K562 (cell line): ENCODE results near the gene SLAMF8. TPM values are rescaled to one million over a fixed set of nuclear protein-coding genes. Genes with fewer than 3 reads are reported as not detected.

ENCODE experiments used
- ATAC-seq: fragments of 200-7000 bp; cut with Tn5 transposase; 3 replicates; pipeline ENCODE4 v1.9.1; 2020; ENCODE audit warnings: moderate library complexity
- BruUV-seq: library from RNA; stranded (reverse); fragments of 400-500 nt; replicated peaks from 2 replicates; lab custom pipeline; 2021; lab: Mats Ljungman, UMichigan
- CTCF ChIA-PET: fragments of 300-600 bp; formaldehyde crosslinking; extraction: SDS; loops from one replicate; lab custom pipeline; 2021; ENCODE audit warnings: low intra/inter-chr PET ratio; lab: Yijun Ruan, JAX
- POLR2A ChIA-PET: fragments of 300-600, 350-650 bp; sonication (Branson Sonifier 250); formaldehyde crosslinking; extraction: SDS; loops from one replicate; lab custom pipeline; 2021; ENCODE audit warnings: antibody characterized with exemption, inconsistent platforms; lab: Yijun Ruan, JAX
- DNase-seq, 4 experiments: peaks; one replicate each; pipeline versions ENCODE4 v3.0.0 to v3.0.0-alpha.2; 2011 to 2018; ENCODE audit warnings: low spot score in 3 of 4, mixed read lengths in 3 of 4; ENCODE audit errors: extremely low read depth in 1 of 4
- FAIRE-seq: peaks from 2 replicates; lab custom pipeline; 2011; peaks lifted over from hg19 to GRCh38; lab: Jason Lieb, UNC
- H2AFZ ChIP-seq: 2 replicates; pipeline ENCODE4 v1.6.0; 2011; ENCODE audit warnings: low read depth, low read length, control low read depth, inconsistent platforms
- H3K27ac ChIP-seq: fragments of 200-600 bp; 3 replicates; pipeline ENCODE4 v1.8.0; 2011; ENCODE audit warnings: low read depth, mild to moderate bottlenecking, control low read depth, inconsistent platforms, low read length, moderate library complexity, mixed read lengths; ENCODE audit errors: extremely low read depth
- H3K27me3 ChIP-seq, 2 experiments: fragments of 300-600 bp in 1 of 2; 2 replicates in 1 of 2; 3 replicates in 1 of 2; pipeline versions ENCODE4 v1.6.0 to v1.8.0; 2011; ENCODE audit warnings: inconsistent platforms in 2 of 2, low read length in 2 of 2, mild to moderate bottlenecking in 1 of 2, mixed read lengths in 1 of 2, moderate library complexity in 1 of 2; ENCODE audit not compliant: control insufficient read depth in 2 of 2, insufficient read depth in 2 of 2
- H3K36me3 ChIP-seq: fragments of 300-600 bp; 3 replicates; pipeline ENCODE4 v1.8.0; 2011; ENCODE audit warnings: mild to moderate bottlenecking, low read length, inconsistent platforms; ENCODE audit not compliant: control insufficient read depth, insufficient read depth
- H3K4me1 ChIP-seq, 2 experiments: fragments of 200-600 bp in 1 of 2; replicated peaks in 1 of 2; 2 replicates in 1 of 2; 3 replicates in 1 of 2; pipeline versions ENCODE4 v1.5.1 to v1.8.0; 2011; ENCODE audit warnings: inconsistent platforms in 2 of 2, low read length in 2 of 2, mild to moderate bottlenecking in 1 of 2, mixed read lengths in 1 of 2, moderate library complexity in 1 of 2; ENCODE audit not compliant: control insufficient read depth in 2 of 2, insufficient read depth in 2 of 2
- H3K4me2 ChIP-seq: 2 replicates; pipeline ENCODE4 v1.6.1; 2011; ENCODE audit warnings: low read length, control low read depth, inconsistent platforms, mixed read lengths; ENCODE audit not compliant: insufficient read depth
- H3K4me3 ChIP-seq: fragments of 200-600 bp; sonication (generic), shearing (Covaris generic); 2 replicates; pipeline ENCODE4 v1.5.1; 2016; ENCODE audit warnings: control low read depth, inconsistent platforms
- H3K79me2 ChIP-seq: fragments of 200-600 bp; 3 replicates; pipeline ENCODE4 v1.8.0; 2011; ENCODE audit warnings: low read length, inconsistent platforms; ENCODE audit not compliant: control insufficient read depth, insufficient read depth
- H3K9ac ChIP-seq, 2 experiments: 2 replicates each; pipeline versions ENCODE4 v1.6.0 to v1.6.1; 2011; ENCODE audit warnings: low read depth in 2 of 2, low read length in 2 of 2, control low read depth in 1 of 2, inconsistent platforms in 1 of 2, mild to moderate bottlenecking in 1 of 2, mixed read lengths in 1 of 2; ENCODE audit not compliant: insufficient read depth in 1 of 2
- H3K9me1 ChIP-seq: one replicate; pipeline ENCODE4 v1.6.0; 2011; ENCODE audit warnings: inconsistent platforms, mild to moderate bottlenecking, low read length, moderate library complexity; ENCODE audit not compliant: control insufficient read depth, insufficient read depth
- H3K9me3 ChIP-seq: replicated peaks from 2 replicates; pipeline ENCODE4 v1.5.1; 2011; ENCODE audit warnings: low read depth, low read length, inconsistent platforms; ENCODE audit not compliant: control insufficient read depth, insufficient read depth
- H4K20me1 ChIP-seq: replicated peaks from 2 replicates; pipeline ENCODE4 v1.6.1; 2011; ENCODE audit warnings: low read length, inconsistent platforms, mixed read lengths; ENCODE audit not compliant: control insufficient read depth, insufficient read depth
- FOXJ3 ChIP-seq: sonication (generic); formaldehyde crosslinking; IDR thresholded peaks from 2 replicates; pipeline ENCODE4 v1.4.0; 2020; ENCODE audit warnings: mild to moderate bottlenecking, missing genetic modification reagents
- FUS ChIP-seq: fragments of 200-400 bp; formaldehyde crosslinking; optimal IDR thresholded peaks from 2 replicates; pipeline ENCODE3; 2017; ENCODE audit warnings: low read depth, low read length
- L3MBTL2 ChIP-seq: fragments of 450-650 bp; IDR thresholded peaks from 2 replicates; pipeline ENCODE4 v1.6.1; 2016; ENCODE audit warnings: mild to moderate bottlenecking, moderate library complexity
- ZFP30 ChIP-seq: fragments of 250-450 bp; sonication (Bioruptor Pico); IDR thresholded peaks from 2 replicates; pipeline ENCODE4 v1.8.0; 2022; ENCODE audit warnings: moderate library complexity, mild to moderate bottlenecking, inconsistent platforms, borderline replicate concordance
- WGBS: fragments of 100-300 bp; shearing (Covaris generic); methylation state at CpG from one replicate; pipeline ENCODE4 v1.1.6; 2016; ENCODE audit warnings: low coverage, mixed read lengths; ENCODE audit not compliant: insufficient coverage; ENCODE audit errors: missing lambda C conversion rate; 5-methylcytosine and 5-hydroxymethylcytosine counted together
- in situ Hi-C: fragments of 300-500 bp; cut with MboI; formaldehyde crosslinking; loops from 4 replicates; pipeline ENCODE4 v1.15.0; 2018; ENCODE audit warnings: inconsistent platforms, mixed read lengths
- intact Hi-C: fragments of 100-400 bp; cut with micrococcal nuclease; formaldehyde crosslinking; loops from 2 replicates; pipeline ENCODE4 v1.14.2; 2022
- polyA plus RNA-seq, 8 experiments: library from polyadenylated mRNA; depleted of rRNA in 4 of 8; stranded (reverse) in 5 of 8; unstranded in 3 of 8; fragments of >200 nt; fragmentation: Nextera tagmentation in 2 of 8; fragmentation: Illumina TruSeq in 1 of 8; extraction: Ambion mirVana in 2 of 8; extraction: Trizol in 1 of 8; gene quantifications; 2 replicates each; pipeline versions ENCODE4 v1.2.1 to v1.2.3, GENCODE V29; 2011 to 2014; ENCODE audit warnings: inconsistent platforms in 1 of 8, missing spikeins in 1 of 8
- total RNA-seq, 7 experiments: library from RNA; depleted of rRNA in 6 of 7; stranded (reverse); fragments of >200 nt in 6 of 7; fragmentation: Illumina TruSeq in 2 of 7; extraction: Trizol in 2 of 7; gene quantifications; 2 replicates each; pipeline versions ENCODE4 v1.2.1 to v1.2.3, GENCODE V29; 2011 to 2021; ENCODE audit warnings: low replicate concordance in 1 of 7
- TF ChIP-seq, protein P1 (sequence below): fragments of 250-450 bp; sonication (Bioruptor Pico); IDR thresholded peaks from 2 replicates; pipeline ENCODE4 v1.4.0; 2020; ENCODE audit warnings: mild to moderate bottlenecking, moderate library complexity
- TF ChIP-seq, protein P2 (sequence below): fragments of 250-450 bp; sonication (Bioruptor Pico); IDR thresholded peaks from 2 replicates; pipeline ENCODE4 v1.8.0; 2022; ENCODE audit warnings: inconsistent platforms
- TF ChIP-seq, protein P3 (sequence below): fragments of 450-650 bp; IDR thresholded peaks from 2 replicates; pipeline ENCODE4 v1.6.1; 2016; ENCODE audit warnings: borderline replicate concordance

The SLAMF8 gene
- total and polyA plus RNA-seq, 9 of the 15 experiments (the other 6 are each of a cell fraction or from before 2014, with no cell fraction given), result not detected

DNA sequence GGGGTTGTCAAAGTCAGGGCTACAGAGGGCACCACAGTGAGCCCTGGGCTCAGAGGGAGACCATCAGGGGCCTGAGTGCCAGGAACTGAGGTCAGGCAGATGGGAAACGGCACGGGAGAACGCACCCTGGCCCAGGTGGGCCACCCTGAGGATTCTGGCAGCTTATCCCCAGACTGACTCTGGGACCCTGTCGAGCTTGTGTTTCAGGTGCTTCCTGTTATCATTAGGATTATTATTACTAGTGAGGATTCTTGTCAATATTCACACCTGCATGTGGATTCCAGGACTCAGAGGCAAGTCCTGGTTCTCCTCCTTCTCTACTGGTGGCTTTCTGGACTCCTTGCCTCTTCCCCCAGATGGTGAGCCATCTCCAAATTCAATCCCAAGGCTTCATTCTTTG is 20.6 kb downstream of the SLAMF8 start (continued):
- TF ChIP-seq, protein P1, sequence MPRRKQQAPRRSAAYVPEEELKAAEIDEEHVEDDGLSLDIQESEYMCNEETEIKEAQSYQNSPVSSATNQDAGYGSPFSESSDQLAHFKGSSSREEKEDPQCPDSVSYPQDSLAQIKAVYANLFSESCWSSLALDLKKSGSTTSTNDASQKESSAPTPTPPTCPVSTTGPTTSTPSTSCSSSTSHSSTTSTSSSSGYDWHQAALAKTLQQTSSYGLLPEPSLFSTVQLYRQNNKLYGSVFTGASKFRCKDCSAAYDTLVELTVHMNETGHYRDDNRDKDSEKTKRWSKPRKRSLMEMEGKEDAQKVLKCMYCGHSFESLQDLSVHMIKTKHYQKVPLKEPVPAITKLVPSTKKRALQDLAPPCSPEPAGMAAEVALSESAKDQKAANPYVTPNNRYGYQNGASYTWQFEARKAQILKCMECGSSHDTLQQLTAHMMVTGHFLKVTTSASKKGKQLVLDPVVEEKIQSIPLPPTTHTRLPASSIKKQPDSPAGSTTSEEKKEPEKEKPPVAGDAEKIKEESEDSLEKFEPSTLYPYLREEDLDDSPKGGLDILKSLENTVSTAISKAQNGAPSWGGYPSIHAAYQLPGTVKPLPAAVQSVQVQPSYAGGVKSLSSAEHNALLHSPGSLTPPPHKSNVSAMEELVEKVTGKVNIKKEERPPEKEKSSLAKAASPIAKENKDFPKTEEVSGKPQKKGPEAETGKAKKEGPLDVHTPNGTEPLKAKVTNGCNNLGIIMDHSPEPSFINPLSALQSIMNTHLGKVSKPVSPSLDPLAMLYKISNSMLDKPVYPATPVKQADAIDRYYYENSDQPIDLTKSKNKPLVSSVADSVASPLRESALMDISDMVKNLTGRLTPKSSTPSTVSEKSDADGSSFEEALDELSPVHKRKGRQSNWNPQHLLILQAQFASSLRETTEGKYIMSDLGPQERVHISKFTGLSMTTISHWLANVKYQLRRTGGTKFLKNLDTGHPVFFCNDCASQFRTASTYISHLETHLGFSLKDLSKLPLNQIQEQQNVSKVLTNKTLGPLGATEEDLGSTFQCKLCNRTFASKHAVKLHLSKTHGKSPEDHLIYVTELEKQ (CRISPR knock-in tag), result no peak
- TF ChIP-seq ZFP30 (CRISPR knock-in tag) (no peak), FUS (no peak), L3MBTL2 (no peak), FOXJ3 (CRISPR knock-in tag) (no peak)

DNA sequence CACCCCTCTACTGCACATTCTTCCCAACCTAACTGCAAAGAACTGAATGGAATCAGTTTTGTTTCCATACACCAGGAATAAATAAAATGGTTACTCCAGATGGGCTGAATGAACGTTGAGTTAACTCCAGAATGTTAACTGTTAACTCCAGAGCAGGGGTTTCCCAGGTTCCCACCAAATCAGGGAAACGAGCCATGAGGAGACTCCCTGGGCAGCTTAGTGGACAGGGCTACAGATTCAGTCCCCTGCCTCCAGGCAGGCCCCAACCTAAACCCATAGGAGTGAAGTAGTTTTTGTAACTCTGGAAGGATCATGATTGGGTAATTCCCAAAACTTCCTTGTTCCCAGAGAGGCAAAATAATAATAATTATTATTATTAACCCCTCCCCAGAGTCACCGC is 21.7 kb downstream of the SLAMF8 start:
- no peak for DNase-seq
- TF ChIP-seq, protein P2, sequence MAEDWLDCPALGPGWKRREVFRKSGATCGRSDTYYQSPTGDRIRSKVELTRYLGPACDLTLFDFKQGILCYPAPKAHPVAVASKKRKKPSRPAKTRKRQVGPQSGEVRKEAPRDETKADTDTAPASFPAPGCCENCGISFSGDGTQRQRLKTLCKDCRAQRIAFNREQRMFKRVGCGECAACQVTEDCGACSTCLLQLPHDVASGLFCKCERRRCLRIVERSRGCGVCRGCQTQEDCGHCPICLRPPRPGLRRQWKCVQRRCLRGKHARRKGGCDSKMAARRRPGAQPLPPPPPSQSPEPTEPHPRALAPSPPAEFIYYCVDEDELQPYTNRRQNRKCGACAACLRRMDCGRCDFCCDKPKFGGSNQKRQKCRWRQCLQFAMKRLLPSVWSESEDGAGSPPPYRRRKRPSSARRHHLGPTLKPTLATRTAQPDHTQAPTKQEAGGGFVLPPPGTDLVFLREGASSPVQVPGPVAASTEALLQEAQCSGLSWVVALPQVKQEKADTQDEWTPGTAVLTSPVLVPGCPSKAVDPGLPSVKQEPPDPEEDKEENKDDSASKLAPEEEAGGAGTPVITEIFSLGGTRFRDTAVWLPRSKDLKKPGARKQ (CRISPR knock-in tag), result no peak
- TF ChIP-seq, protein P3, sequence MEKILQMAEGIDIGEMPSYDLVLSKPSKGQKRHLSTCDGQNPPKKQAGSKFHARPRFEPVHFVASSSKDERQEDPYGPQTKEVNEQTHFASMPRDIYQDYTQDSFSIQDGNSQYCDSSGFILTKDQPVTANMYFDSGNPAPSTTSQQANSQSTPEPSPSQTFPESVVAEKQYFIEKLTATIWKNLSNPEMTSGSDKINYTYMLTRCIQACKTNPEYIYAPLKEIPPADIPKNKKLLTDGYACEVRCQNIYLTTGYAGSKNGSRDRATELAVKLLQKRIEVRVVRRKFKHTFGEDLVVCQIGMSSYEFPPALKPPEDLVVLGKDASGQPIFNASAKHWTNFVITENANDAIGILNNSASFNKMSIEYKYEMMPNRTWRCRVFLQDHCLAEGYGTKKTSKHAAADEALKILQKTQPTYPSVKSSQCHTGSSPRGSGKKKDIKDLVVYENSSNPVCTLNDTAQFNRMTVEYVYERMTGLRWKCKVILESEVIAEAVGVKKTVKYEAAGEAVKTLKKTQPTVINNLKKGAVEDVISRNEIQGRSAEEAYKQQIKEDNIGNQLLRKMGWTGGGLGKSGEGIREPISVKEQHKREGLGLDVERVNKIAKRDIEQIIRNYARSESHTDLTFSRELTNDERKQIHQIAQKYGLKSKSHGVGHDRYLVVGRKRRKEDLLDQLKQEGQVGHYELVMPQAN, result no peak

More for the DNA sequence above, 21.7 kb downstream of the SLAMF8 start:
- H3K4me3 ChIP-seq, result no peak overlapping the region
- no peaks in the 10 kb centered on the region for H3K79me2 ChIP-seq
- H4K20me1 ChIP-seq, result no peaks in the 10 kb centered on the region
- in situ Hi-C loops (no loop called here), intact Hi-C loops (no loop called here)
- CTCF ChIA-PET, result no interaction called here
- no peaks in the 10 kb centered on the region for H3K9me3 ChIP-seq
- H2AFZ ChIP-seq, result no peak overlapping the region
- H3K27ac ChIP-seq, result no peak overlapping the region
- POLR2A ChIA-PET, result no interaction called here
- no TSS peak for BruUV-seq
- FAIRE-seq, result no peak
- H3K9ac ChIP-seq, result no peak overlapping the region
- H3K36me3 ChIP-seq, result no peaks in the 10 kb centered on the region
- peaks cover 3% of the 10 kb centered on the region for H3K9me1 ChIP-seq
- H3K4me1 ChIP-seq, result no peaks in the 10 kb centered on the region
- ATAC-seq, result no peak
- WGBS, result 0% methylated on average over 3 of the region's 3 CpGs
- H3K27me3 ChIP-seq, result peaks cover 15 to 32% of the 10 kb centered on the region in 2 experiments; a peak in 3 of 5 replicates
- no peak overlapping the region for H3K4me2 ChIP-seq
